BLaER1 treated with 17β-estradiol and CSF1 and Interleukin-3, amounts not matched to agents 10 nM and 100 nM (cell line): ENCODE measurements around the gene BMP3.

Source experiments
- H3K27ac ChIP-seq, 11 experiments: shearing (Covaris generic); formaldehyde crosslinking; 2 replicates each; pipeline ENCODE4 v1.8.1; 2022
- H3K27me3 ChIP-seq, 11 experiments: shearing (Covaris generic); formaldehyde crosslinking; 2 replicates each; pipeline ENCODE4 v1.8.1; 2022
- H3K36me3 ChIP-seq, 11 experiments: shearing (Covaris generic); formaldehyde crosslinking; 2 replicates each; pipeline ENCODE4 v1.8.1; 2022
- H3K4me1 ChIP-seq, 10 experiments: shearing (Covaris generic); formaldehyde crosslinking; 2 replicates each; pipeline ENCODE4 v1.8.1; 2022
- H3K4me2 ChIP-seq, 11 experiments: shearing (Covaris generic); formaldehyde crosslinking; 2 replicates each; pipeline ENCODE4 v1.8.1; 2022
- H3K4me3 ChIP-seq, 10 experiments: shearing (Covaris generic); formaldehyde crosslinking; 2 replicates each; pipeline ENCODE4 v1.8.1; 2022
- H3K9ac ChIP-seq, 11 experiments: shearing (Covaris generic); formaldehyde crosslinking; 2 replicates each; pipeline ENCODE4 v1.8.1; 2022
- H3K9me3 ChIP-seq, 11 experiments: shearing (Covaris generic); formaldehyde crosslinking; replicated peaks in 1 of 11; 2 replicates each; pipeline ENCODE4 v1.8.1; 2022
- H4K20me1 ChIP-seq, 11 experiments: shearing (Covaris generic); formaldehyde crosslinking; 2 replicates each; pipeline ENCODE4 v1.8.1; 2022
- Cebpa-rat ChIP-seq, 11 experiments: shearing (Covaris generic); IDR thresholded peaks; 2 replicates each; pipeline ENCODE4 v1.8.1; 2022

Gene BMP3

DNA sequence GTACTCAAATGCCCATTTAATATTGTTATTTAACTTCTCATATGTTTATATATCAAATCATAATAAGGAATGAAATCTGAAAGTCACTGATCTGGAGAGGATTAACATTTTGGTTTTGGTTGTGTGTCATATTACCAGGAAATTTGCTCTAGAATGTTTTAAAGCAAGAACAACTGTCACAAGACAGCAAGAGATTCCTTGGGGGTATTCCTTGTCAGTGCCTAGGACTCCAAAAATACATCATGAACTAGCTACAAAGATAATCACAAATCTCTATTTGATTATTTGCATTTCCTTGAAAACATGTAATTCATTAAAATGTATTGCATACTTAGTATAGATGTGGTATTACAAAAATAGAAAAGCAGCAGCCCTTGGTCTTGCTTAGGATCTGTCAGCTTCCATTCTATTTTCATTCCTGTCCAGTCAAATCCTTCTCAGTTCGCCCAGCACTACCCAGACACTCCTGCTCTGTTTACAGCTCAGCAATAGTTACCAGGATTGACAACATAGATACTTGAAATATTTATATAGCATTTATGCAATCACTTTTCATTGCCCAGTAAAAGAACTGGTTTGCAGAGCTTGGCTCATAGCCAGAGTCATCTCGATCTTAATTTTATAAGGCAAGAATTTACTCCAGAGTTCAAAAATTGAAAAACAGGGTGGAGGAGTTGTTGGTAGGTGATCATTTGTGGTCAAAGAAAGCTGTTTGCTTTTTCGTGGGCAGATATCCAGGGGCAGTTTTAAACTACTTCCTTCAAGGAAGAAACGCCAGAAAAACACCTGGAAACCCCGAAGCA lies 9.2 kb upstream of the BMP3 start:
- peaks cover 0 to 11% (median 5%) of the 10 kb centered on the region in 11 experiments; a peak in 16 of 22 replicates for H3K9me3 ChIP-seq
- H3K4me1 ChIP-seq = no peaks in the 10 kb centered on the region
- no peak overlapping the region for H3K9ac ChIP-seq
- TF ChIP-seq Cebpa-rat (IDR thresholded peaks at IDR 0.05) = no peak
- no peak overlapping the region for H3K4me2 ChIP-seq
- no peaks in the 10 kb centered on the region for H3K27me3 ChIP-seq
- no peaks in the 10 kb centered on the region for H3K36me3 ChIP-seq
- H3K27ac ChIP-seq = no peak overlapping the region
- no peaks in the 10 kb centered on the region for H4K20me1 ChIP-seq
- H3K4me3 ChIP-seq = no peak overlapping the region

DNA sequence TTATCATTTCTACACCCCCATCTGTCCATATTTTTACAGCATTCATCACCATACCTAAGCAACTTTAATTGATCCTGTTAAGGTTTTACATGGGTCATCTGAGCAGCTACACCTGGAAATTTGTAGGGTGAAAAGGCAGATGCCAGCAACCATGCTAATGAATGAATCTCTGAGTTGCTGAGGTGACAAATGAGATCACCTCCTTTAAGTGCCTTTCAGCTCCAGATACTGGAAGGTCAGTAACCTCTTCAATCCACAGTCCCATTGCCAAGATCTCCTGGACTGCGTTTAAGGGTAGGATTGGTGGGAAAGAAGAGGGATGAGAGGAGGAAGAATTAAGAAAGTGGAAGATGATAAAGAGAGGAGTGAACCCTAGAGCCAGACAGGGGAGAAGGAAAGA lies 8.5 kb upstream of the BMP3 start:
- no peak for TF ChIP-seq Cebpa-rat (IDR thresholded peaks at IDR 0.05)
- no peaks in the 10 kb centered on the region for H3K4me1 ChIP-seq
- peaks cover 0 to 7% (median 0%) of the 10 kb centered on the region in 11 experiments; a peak in 2 of 22 replicates for H3K9me3 ChIP-seq
- no peak overlapping the region for H3K9ac ChIP-seq
- no peaks in the 10 kb centered on the region for H3K27me3 ChIP-seq
- no peaks in the 10 kb centered on the region for H4K20me1 ChIP-seq
- no peak overlapping the region for H3K4me3 ChIP-seq
- H3K27ac ChIP-seq = no peak overlapping the region
- H3K36me3 ChIP-seq = no peaks in the 10 kb centered on the region
- no peak overlapping the region for H3K4me2 ChIP-seq

DNA sequence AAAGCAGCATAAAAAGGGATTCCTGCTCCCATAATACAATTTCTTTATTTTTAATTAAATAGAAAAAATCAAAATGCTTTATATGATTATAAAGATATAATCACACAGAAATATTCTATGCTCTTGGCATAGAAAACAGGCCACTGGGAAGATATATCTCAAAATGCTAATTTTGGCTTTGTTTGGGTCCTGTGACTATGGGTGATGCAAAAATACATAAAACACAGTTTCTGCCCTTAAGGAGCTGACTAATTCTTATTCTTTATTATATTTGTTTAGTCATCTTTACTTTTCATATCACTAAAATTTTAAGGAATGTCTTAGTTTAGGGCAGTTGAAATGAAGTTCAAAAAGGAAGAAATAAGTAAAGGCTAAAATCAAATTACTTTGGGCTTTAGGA lies 7.0 kb upstream of the BMP3 start:
- no peaks in the 10 kb centered on the region for H3K9me3 ChIP-seq
- no peak overlapping the region for H3K9ac ChIP-seq
- no peaks in the 10 kb centered on the region for H3K27me3 ChIP-seq
- TF ChIP-seq Cebpa-rat (IDR thresholded peaks at IDR 0.05) = no peak
- H4K20me1 ChIP-seq = no peaks in the 10 kb centered on the region
- no peak overlapping the region for H3K4me2 ChIP-seq
- no peak overlapping the region for H3K27ac ChIP-seq
- H3K4me3 ChIP-seq = no peak overlapping the region
- no peaks in the 10 kb centered on the region for H3K4me1 ChIP-seq
- no peaks in the 10 kb centered on the region for H3K36me3 ChIP-seq

DNA sequence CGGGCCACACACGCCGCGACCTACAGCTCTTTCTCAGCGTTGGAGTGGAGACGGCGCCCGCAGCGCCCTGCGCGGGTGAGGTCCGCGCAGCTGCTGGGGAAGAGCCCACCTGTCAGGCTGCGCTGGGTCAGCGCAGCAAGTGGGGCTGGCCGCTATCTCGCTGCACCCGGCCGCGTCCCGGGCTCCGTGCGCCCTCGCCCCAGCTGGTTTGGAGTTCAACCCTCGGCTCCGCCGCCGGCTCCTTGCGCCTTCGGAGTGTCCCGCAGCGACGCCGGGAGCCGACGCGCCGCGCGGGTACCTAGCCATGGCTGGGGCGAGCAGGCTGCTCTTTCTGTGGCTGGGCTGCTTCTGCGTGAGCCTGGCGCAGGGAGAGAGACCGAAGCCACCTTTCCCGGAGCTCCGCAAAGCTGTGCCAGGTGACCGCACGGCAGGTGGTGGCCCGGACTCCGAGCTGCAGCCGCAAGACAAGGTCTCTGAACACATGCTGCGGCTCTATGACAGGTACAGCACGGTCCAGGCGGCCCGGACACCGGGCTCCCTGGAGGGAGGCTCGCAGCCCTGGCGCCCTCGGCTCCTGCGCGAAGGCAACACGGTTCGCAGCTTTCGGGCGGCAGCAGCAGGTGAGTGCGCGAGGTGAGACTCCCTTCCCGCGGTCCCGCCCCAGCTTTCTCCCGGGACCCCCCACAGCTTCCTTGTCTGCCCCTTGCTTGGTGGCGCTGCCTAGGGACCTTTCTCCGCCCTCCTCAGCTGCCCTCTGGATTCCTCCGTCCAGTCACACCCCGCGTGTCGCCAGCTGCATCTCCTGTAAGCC lies 678 bp downstream of the BMP3 start:
- no peak for TF ChIP-seq Cebpa-rat (IDR thresholded peaks at IDR 0.05)
- Histone ChIP-seq H3K4me2 (no peak overlapping the region), H3K9ac (no peak overlapping the region), H3K9me3 (peaks cover 17 to 25% (median 22%) of the 10 kb centered on the region in 11 experiments), H4K20me1 (no peaks in the 10 kb centered on the region), H3K4me3 (no peak overlapping the region; a peak in 1 of 20 replicates), H3K4me1 (no peaks in the 10 kb centered on the region), H3K27me3 (no peaks in the 10 kb centered on the region), H3K27ac (no peak overlapping the region), H3K36me3 (no peaks in the 10 kb centered on the region)

DNA sequence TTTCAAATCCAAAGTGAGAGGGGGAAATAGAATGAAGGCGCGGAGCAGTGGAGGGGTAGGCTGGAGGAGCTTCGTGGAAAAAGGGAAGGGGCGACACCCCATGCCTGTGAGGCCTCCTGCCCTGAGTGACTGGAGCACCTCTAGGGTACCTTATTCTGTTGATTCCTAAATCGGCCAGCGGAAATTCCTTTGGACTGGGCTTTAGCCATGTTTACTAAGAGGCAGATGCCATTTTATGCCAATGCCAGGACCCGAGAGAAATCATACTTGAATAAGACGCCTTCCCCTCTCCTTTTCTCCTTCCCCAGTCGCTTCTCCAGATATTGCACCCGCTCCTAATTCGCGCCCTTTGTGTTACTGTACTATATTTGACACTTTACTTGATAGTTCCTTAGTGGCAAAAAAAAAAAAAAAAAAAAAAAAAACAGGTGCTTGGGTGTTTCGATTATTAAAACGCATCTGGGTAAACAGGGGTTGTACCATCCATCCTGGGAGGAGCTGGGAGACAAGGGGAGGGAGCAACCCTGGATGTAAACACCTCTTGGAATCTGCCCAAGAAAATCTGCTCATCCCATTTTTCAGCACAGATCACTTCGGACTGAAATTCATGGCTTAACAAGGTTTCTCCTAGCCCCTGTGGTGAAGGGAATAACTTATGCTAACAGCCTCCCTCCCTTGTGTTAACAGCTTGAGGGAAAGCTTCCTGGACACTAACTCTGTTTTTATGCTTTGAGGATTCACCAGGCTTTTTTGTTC lies 1.5 kb downstream of the BMP3 start:
- Histone ChIP-seq H3K4me3 (no peak overlapping the region), H3K4me2 (no peak overlapping the region), H3K36me3 (no peaks in the 10 kb centered on the region), H3K9me3 (peaks cover 17 to 25% (median 22%) of the 10 kb centered on the region in 11 experiments), H3K4me1 (no peaks in the 10 kb centered on the region), H4K20me1 (no peaks in the 10 kb centered on the region), H3K9ac (no peak overlapping the region), H3K27ac (no peak overlapping the region), H3K27me3 (no peaks in the 10 kb centered on the region)
- TF ChIP-seq Cebpa-rat (IDR thresholded peaks at IDR 0.05) = no peak

DNA sequence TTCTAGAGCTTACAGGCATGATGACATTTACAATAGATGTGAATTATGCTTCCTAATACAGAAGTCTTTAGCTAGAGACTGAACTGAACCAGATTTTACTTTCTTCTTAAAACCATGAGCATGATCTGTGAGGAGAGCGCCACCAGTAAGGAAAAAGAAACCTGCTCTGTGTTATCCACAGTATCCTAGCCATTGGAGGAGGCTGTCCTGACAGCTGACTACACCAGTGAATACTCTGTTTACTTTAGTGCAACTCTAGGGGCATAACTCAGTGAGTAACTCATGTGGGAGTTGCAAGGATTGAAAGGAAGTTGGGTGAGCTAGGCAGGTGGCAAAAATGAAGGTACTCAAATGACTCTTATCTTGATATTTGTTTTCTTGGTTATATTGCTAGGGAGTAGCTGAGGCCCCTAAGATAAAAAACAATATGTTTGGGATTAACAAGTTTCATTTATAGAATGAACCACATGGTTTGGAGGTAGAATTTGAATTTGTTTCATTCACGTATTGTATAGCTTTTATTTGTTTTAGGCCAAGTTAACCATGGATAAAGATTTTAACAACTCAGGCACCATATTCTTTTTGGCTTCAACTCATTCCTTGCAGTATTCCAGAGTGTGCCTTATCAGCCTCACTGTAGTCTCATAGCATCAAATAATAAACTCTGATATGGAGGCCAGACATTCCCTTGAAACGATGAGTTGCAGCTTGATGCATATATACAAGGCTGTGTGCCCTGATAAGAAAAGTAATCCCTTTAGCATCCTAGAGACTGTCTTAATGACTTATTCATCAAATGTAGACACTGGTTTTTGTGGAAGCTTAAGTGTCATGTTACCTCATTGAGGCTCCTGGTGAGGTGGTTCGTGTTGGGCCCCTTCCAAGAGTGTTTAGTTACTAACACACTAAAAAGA lies 2.5 kb downstream of the BMP3 start:
- Histone ChIP-seq H3K4me2 (no peak overlapping the region), H3K27me3 (no peaks in the 10 kb centered on the region), H3K9me3 (peaks cover 17 to 25% (median 22%) of the 10 kb centered on the region in 11 experiments), H3K4me3 (no peak overlapping the region), H3K27ac (no peak overlapping the region), H4K20me1 (no peaks in the 10 kb centered on the region), H3K36me3 (no peaks in the 10 kb centered on the region), H3K9ac (no peak overlapping the region), H3K4me1 (no peaks in the 10 kb centered on the region)
- no peak for TF ChIP-seq Cebpa-rat (IDR thresholded peaks at IDR 0.05)

DNA sequence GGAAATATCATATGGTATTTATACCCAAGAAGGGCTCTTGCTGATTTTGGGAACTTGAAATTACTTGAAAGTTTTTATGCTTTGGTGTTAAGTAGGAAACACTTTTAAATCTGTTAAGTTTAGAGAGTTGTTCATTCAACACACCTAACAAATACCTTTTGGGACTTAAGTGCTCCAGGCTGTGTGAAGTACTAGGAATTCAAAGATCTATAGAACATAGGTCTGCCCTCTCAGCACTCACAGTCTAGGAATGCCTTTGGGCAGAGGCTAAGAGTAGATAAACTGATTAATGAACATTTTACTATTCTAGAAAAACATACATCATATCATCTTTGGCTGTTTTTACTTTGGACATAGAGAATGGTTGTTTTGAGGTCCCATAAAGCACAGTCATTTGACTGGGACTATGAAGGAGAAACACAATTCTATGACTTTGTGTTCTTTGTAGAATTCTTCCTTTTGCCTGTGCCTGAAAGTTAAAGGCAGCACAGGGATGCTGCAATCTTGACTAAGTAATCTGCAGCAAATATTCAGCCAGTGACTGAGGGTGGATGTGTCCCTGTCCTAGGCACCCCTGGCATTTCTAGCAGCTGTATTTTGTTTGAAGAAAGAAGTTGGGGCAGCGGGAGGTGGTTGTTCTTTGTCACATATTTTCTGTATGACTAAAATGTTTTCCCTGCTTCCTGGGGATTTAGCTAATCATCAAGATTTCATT lies 8.3 kb downstream of the BMP3 start:
- no peak overlapping the region for H3K9ac ChIP-seq
- H3K9me3 ChIP-seq = no peaks in the 10 kb centered on the region
- H3K36me3 ChIP-seq = no peaks in the 10 kb centered on the region
- peaks cover 0 to 5% (median 0%) of the 10 kb centered on the region in 10 experiments; a peak in 1 of 20 replicates for H3K4me1 ChIP-seq
- H3K27ac ChIP-seq = no peak overlapping the region
- no peak for TF ChIP-seq Cebpa-rat (IDR thresholded peaks at IDR 0.05)
- H3K4me2 ChIP-seq = no peak overlapping the region
- H3K27me3 ChIP-seq = no peaks in the 10 kb centered on the region
- no peaks in the 10 kb centered on the region for H4K20me1 ChIP-seq
- no peak overlapping the region for H3K4me3 ChIP-seq

DNA sequence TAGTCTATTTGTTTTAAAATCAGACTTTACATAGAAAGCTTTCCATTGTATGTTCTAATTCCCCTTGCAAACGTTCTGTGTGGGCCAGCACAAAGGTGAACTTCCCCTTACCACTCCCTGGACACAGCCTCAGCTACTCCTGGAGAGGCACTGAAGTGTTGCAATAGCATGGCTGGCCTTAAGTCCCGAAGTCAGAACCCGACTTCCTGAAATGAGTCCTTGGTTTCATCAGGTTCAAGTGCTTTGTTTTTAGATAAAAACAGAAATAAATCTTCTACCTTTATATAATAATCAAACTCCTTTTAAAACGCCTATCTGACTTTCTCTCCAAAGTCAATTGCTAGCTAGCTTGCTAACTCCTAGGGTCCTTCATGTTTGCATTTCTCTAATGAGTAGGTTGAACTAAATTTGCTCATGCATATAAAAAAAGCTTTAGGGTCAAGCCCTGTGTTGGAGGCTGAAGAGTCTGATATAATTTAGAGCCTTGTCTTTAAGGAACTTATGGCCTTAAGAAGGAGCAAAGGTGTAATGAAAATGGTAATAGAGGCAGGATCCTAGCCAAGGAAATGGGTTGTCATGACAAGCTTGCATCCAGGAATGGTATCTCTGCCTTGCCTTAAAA lies 9.0 kb downstream of the BMP3 start:
- Histone ChIP-seq H3K36me3 (no peaks in the 10 kb centered on the region), H3K4me1 (peaks cover 0 to 5% (median 0%) of the 10 kb centered on the region in 10 experiments; a peak in 1 of 20 replicates), H3K27me3 (no peaks in the 10 kb centered on the region), H3K9ac (no peak overlapping the region), H3K27ac (no peak overlapping the region), H3K4me2 (no peak overlapping the region; a peak in 1 of 22 replicates), H3K9me3 (no peaks in the 10 kb centered on the region), H4K20me1 (no peaks in the 10 kb centered on the region), H3K4me3 (no peak overlapping the region)
- no peak for TF ChIP-seq Cebpa-rat (IDR thresholded peaks at IDR 0.05)
